GM18909 (cell line): ENCODE data around the gene STK33.
"Not testable (repeated sequence)": the region's sequence is repeated elsewhere in the genome, so short reads cannot be mapped to it uniquely, and the experiment has no call there.

Experiments
- ATAC-seq: cut with Tn5 transposase; IDR thresholded peaks from one replicate; pipeline ENCODE4 v1.9.1; 2021; ENCODE audit warnings: mild to moderate bottlenecking; ENCODE audit not compliant: unreplicated experiment, poor library complexity

The STK33 gene

DNA sequence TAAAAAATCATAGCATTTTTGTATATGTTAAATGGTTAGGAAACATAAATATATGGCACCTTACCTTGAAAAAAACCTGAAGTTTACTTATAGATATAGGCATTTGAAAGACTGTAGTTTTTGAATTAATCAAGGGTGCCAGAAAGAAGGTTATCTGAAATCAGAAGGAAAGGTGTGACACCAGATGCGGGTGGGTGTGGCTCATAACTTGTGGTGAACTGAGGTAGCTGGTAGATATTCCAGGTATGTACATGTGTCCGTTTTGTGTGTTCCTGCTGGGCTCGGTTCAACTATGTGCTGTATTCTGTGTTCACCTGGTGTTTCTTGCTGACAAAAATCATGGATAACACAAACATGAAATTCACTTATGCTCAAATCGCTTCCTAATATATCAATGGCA, 35.6 kb downstream of the STK33 start:
- ATAC-seq = no peak

GRCh38 chr11:8545698-8546366, 48.2 kb downstream of the STK33 start:
- ATAC-seq = no peak

DNA sequence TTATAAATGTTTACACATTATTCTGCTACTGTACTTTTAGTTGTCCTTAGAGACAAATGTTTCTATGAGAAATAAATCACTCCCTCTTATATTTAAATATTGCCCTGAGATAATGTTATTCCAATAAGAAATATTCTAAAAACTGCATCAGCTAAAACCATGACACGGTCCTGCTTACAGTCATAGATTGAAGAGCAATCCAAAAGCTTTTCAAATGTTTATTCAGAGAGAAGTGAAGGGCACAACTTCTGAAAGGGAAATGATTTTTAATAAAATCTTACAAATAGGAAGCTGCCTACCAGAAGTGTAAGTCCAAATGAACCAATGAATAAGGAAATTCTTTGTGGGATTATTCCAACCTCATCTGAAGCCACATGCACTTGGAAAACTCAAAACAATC, 49.2 kb downstream of the STK33 start:
- ATAC-seq = no peak

- ATAC-seq = no peak
Measured at GRCh38 chr11:8543278-8543677, 50.8 kb downstream of the STK33 start.

GRCh38 chr11:8541448-8541847, 52.6 kb downstream of the STK33 start:
- ATAC-seq = no peak

- ATAC-seq = peak; percentile 84
Measured at GRCh38 chr11:8533332-8533731, 60.7 kb downstream of the STK33 start.

- ATAC-seq = peak; percentile 69
Measured at GRCh38 chr11:8532475-8532874, 61.6 kb downstream of the STK33 start.

GRCh38 chr11:8531982-8532381, 62.0 kb downstream of the STK33 start:
- no peak for ATAC-seq

DNA sequence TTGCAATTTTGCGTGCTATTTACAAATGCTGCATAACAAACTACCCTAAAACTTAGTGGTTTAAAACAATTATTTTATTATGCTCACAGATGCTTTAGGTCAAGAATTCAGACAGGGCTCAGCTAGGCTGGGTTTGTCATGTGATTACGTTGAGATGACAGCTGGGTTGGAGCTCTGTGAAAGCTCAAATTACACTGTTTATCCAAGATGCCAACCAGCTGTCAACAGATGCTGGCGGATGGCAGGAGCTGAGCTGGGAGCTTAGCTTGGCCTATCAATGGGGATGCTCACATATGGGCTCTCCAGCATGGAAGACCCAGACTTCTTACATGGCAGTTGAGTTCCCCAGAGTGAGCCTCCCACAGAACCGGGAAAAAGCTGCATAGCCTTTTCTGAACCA, 62.7 kb downstream of the STK33 start:
- ATAC-seq = no peak

DNA sequence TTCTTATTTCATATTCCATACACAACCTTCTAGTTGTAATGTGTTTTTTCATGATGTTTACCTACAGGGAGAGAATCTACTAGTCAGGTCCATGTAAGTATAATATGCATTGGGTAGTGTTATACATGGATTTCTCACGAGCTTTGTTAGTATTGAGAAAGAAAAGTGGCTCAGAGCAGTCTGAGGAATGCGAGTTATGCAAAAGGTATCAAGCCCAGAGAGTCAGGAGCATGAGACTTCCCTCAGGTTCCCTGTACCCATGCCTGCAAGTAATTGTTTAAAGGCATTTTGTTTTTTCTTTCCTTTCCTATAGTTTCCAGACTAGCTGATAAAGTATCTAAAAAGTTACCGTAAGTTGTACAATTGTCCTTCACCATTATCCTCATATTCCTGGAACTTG, 66.1 kb downstream of the STK33 start:
- ATAC-seq = no peak

- no peak for ATAC-seq
Measured at GRCh38 chr11:8523396-8523795, 70.6 kb downstream of the STK33 start.

DNA sequence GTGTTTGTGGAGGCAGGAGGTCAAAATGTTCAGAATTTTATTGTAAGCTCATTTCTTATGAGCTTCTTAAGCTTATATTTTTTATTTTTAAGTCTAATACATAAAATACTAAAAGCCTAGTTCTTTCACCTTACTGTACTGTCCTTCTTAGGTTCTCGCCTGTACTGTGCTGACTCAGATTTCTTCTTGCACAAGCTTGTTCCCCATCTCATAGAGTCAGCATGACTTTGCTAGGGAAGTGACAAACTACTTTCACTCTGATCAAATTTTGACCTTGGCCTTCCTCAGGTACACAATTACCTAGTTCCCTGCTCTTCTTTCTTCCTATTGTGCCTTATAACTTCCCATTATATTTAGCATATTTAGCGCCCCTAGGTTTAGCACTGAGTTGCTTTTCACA, 81.5 kb downstream of the STK33 start:
- ATAC-seq = no peak

- no peak for ATAC-seq
Measured at GRCh38 chr11:8503910-8504364, 90.1 kb downstream of the STK33 start.

DNA sequence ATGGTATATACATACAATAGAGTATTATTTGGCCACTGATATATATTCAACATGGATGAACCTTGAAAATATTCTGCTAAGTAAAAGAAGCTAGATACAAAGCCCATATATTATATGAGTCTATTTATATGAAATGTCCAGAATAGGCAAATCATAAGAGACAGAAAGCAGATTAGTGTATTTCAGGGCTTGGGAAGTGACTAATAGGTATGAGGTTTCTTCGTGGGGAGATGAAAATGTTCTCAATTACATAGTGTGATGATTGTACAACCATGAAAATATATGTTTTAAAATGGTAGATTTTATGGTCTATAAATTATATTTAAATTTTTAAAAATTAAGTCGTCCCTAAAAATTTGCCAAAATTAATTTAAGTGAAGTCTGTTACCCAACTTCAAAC, 92.2 kb downstream of the STK33 start:
- ATAC-seq = no peak

DNA sequence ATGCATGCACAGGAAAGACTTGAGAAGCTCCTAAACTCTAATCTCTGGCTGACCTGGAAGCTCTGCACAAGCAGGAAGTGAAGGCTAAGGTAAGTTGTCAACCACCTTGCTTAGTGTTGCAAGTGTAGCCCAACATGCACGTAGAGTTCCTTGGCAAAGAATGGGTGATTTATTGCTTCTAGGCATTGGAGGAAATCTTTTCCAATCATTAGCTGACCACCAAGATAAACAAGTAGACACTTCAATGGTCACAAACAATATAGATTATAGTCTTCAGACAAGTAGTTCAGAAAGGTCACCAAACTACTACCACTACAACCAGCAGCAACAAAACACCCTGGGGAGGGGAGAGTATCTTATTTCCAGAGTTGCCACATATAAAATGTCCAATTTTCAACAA, 105.6 kb downstream of the STK33 start:
- ATAC-seq = no peak

- ATAC-seq = no peak
Measured at GRCh38 chr11:8487261-8487660, 106.8 kb downstream of the STK33 start.

DNA sequence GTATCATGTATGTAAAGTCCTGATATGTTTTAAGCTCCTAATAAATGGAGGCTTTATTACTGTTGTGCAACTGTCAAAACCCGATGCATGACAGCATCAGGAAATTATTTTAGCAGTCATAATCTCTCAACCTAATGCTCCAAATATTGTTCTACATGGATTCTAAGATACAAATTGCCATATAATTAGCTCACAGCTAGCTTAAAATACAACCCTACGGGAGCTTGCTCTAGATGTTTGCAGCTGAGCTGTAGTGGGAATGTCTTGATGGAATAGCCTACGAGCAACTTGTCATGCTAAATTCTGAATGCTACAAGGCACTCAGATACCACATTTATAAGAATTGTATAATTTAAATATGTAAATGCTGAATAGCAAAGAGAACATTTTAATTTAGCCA, 109.8 kb downstream of the STK33 start:
- ATAC-seq = no peak

DNA sequence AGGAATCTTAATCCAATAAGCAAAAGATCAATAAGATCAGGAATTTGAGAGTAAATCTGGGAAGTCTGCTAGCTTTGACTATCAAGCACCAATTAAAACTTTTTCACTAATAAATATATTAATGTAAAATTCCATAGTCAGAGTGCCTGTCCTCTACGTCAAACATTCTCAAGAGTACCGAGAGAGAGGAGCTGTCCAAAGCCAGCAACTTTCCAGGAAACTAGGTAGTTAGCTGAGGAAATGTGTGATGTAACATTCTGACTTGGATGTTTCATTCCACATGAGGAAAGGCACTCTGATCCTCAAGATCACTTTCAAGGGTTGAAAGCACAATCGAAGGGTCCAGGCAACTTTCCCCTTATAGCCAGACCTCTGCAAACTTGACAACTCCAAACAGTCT, 113.2 kb downstream of the STK33 start:
- no peak for ATAC-seq

- ATAC-seq = peak; percentile 90
Measured at GRCh38 chr11:8477680-8478079, 116.3 kb downstream of the STK33 start.

GRCh38 chr11:8477151-8477550, 116.9 kb downstream of the STK33 start:
- ATAC-seq = peak; percentile 68

DNA sequence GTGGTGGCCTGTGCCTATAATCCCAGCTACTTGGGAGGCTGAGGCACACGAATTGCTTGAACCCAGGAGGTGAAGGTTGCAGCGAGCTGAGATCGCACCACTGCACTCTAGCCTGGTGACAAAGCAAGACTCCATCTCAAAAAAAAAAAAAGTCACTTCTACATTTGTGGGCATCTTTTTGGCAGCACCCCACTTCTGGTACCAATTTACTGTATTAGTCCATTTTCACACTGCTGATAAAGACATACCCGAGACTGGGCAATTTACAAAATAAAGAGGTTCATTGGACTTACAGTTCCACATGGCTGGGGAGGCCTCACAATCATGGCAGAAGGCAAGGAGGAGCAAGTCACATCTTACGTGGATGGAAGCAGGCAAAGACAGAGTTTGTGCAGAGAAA, 126.2 kb downstream of the STK33 start:
- not testable (repeated sequence) for ATAC-seq

GRCh38 chr11:8467356-8467755, 126.7 kb downstream of the STK33 start:
- ATAC-seq = not testable (repeated sequence)

DNA sequence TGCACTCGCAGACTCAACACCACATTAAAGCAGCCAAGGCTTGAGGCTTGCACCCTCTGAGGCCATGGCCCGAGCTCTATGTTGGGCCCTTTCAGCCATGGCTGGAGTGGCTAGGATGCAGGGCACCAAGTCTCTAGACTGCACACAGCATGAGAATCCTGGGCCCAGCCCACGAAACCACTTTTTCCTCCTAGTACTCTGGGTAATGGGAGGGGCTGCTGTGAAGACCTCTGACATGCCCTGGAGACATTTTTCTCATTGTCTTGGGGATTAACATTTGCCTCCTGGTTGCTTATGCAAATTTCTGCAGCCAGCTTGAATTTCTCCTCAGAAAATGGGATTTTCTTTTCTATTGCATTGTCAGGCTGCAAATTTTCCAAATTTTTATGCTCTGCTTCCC, 127.1 kb downstream of the STK33 start:
- not testable (repeated sequence) for ATAC-seq
